K562 (cell line): ENCODE data around the gene VAC14. TPM values are rescaled to one million over a fixed set of nuclear protein-coding genes. Genes with fewer than 3 reads are reported as not detected.

Source experiments
- ATAC-seq: fragments of 200-7000 bp; cut with Tn5 transposase; 3 replicates; pipeline ENCODE4 v1.9.1; 2020; ENCODE audit warnings: moderate library complexity
- BruUV-seq: library from RNA; stranded (reverse); fragments of 400-500 nt; replicated peaks from 2 replicates; lab custom pipeline; 2021; lab: Mats Ljungman, UMichigan
- CTCF ChIA-PET: fragments of 300-600 bp; formaldehyde crosslinking; extraction: SDS; loops from one replicate; lab custom pipeline; 2021; ENCODE audit warnings: low intra/inter-chr PET ratio; lab: Yijun Ruan, JAX
- POLR2A ChIA-PET: fragments of 300-600, 350-650 bp; sonication (Branson Sonifier 250); formaldehyde crosslinking; extraction: SDS; loops from one replicate; lab custom pipeline; 2021; ENCODE audit warnings: antibody characterized with exemption, inconsistent platforms; lab: Yijun Ruan, JAX
- DNase-seq, 4 experiments: peaks; one replicate each; pipeline versions ENCODE4 v3.0.0 to v3.0.0-alpha.2; 2011 to 2018; ENCODE audit warnings: low spot score in 3 of 4, mixed read lengths in 3 of 4; ENCODE audit errors: extremely low read depth in 1 of 4
- FAIRE-seq: peaks from 2 replicates; lab custom pipeline; 2011; peaks lifted over from hg19 to GRCh38; lab: Jason Lieb, UNC
- H2AFZ ChIP-seq: 2 replicates; pipeline ENCODE4 v1.6.0; 2011; ENCODE audit warnings: low read depth, low read length, control low read depth, inconsistent platforms
- H3K27ac ChIP-seq: fragments of 200-600 bp; 3 replicates; pipeline ENCODE4 v1.8.0; 2011; ENCODE audit warnings: low read depth, mild to moderate bottlenecking, control low read depth, inconsistent platforms, low read length, moderate library complexity, mixed read lengths; ENCODE audit errors: extremely low read depth
- H3K27me3 ChIP-seq, 2 experiments: fragments of 300-600 bp in 1 of 2; 2 replicates in 1 of 2; 3 replicates in 1 of 2; pipeline versions ENCODE4 v1.6.0 to v1.8.0; 2011; ENCODE audit warnings: inconsistent platforms in 2 of 2, low read length in 2 of 2, mild to moderate bottlenecking in 1 of 2, mixed read lengths in 1 of 2, moderate library complexity in 1 of 2; ENCODE audit not compliant: control insufficient read depth in 2 of 2, insufficient read depth in 2 of 2
- H3K36me3 ChIP-seq: fragments of 300-600 bp; 3 replicates; pipeline ENCODE4 v1.8.0; 2011; ENCODE audit warnings: mild to moderate bottlenecking, low read length, inconsistent platforms; ENCODE audit not compliant: control insufficient read depth, insufficient read depth
- H3K4me1 ChIP-seq, 2 experiments: fragments of 200-600 bp in 1 of 2; replicated peaks in 1 of 2; 2 replicates in 1 of 2; 3 replicates in 1 of 2; pipeline versions ENCODE4 v1.5.1 to v1.8.0; 2011; ENCODE audit warnings: inconsistent platforms in 2 of 2, low read length in 2 of 2, mild to moderate bottlenecking in 1 of 2, mixed read lengths in 1 of 2, moderate library complexity in 1 of 2; ENCODE audit not compliant: control insufficient read depth in 2 of 2, insufficient read depth in 2 of 2
- H3K4me2 ChIP-seq: 2 replicates; pipeline ENCODE4 v1.6.1; 2011; ENCODE audit warnings: low read length, control low read depth, inconsistent platforms, mixed read lengths; ENCODE audit not compliant: insufficient read depth
- H3K4me3 ChIP-seq: fragments of 200-600 bp; sonication (generic), shearing (Covaris generic); 2 replicates; pipeline ENCODE4 v1.5.1; 2016; ENCODE audit warnings: control low read depth, inconsistent platforms
- H3K79me2 ChIP-seq: fragments of 200-600 bp; 3 replicates; pipeline ENCODE4 v1.8.0; 2011; ENCODE audit warnings: low read length, inconsistent platforms; ENCODE audit not compliant: control insufficient read depth, insufficient read depth
- H3K9ac ChIP-seq, 2 experiments: 2 replicates each; pipeline versions ENCODE4 v1.6.0 to v1.6.1; 2011; ENCODE audit warnings: low read depth in 2 of 2, low read length in 2 of 2, control low read depth in 1 of 2, inconsistent platforms in 1 of 2, mild to moderate bottlenecking in 1 of 2, mixed read lengths in 1 of 2; ENCODE audit not compliant: insufficient read depth in 1 of 2
- H3K9me1 ChIP-seq: one replicate; pipeline ENCODE4 v1.6.0; 2011; ENCODE audit warnings: inconsistent platforms, mild to moderate bottlenecking, low read length, moderate library complexity; ENCODE audit not compliant: control insufficient read depth, insufficient read depth
- H3K9me3 ChIP-seq: replicated peaks from 2 replicates; pipeline ENCODE4 v1.5.1; 2011; ENCODE audit warnings: low read depth, low read length, inconsistent platforms; ENCODE audit not compliant: control insufficient read depth, insufficient read depth
- H4K20me1 ChIP-seq: replicated peaks from 2 replicates; pipeline ENCODE4 v1.6.1; 2011; ENCODE audit warnings: low read length, inconsistent platforms, mixed read lengths; ENCODE audit not compliant: control insufficient read depth, insufficient read depth
- POLR2G ChIP-seq: fragments of 200-400 bp; formaldehyde crosslinking; IDR thresholded peaks from 2 replicates; pipeline ENCODE4 v1.6.1; 2017; ENCODE audit warnings: low read depth, mild to moderate bottlenecking, antibody characterized with exemption, low read length, moderate library complexity
- POU5F1 ChIP-seq: fragments of 150-350 bp; IDR thresholded peaks from 2 replicates; pipeline ENCODE4 v1.6.1; 2014; ENCODE audit warnings: borderline replicate concordance, low read length, low read depth, mild to moderate bottlenecking; ENCODE audit not compliant: partially characterized antibody
- RBFOX2 ChIP-seq: fragments of 200-400 bp; formaldehyde crosslinking; IDR thresholded peaks from 2 replicates; pipeline ENCODE4 v1.6.1; 2017; ENCODE audit warnings: low read depth, mild to moderate bottlenecking, low read length, moderate library complexity
- TBL1XR1 ChIP-seq, 2 experiments: IDR thresholded peaks; 2 replicates each; pipeline ENCODE4 v1.6.1; 2012; ENCODE audit warnings: improper control_type of control experiment in 2 of 2, low read length in 2 of 2, mild to moderate bottlenecking in 1 of 2
- ZC3H8 ChIP-seq: fragments of 450-650 bp; IDR thresholded peaks from 2 replicates; pipeline ENCODE4 v1.6.1; 2017
- WGBS: fragments of 100-300 bp; shearing (Covaris generic); methylation state at CpG from one replicate; pipeline ENCODE4 v1.1.6; 2016; ENCODE audit warnings: low coverage, mixed read lengths; ENCODE audit not compliant: insufficient coverage; ENCODE audit errors: missing lambda C conversion rate; 5-methylcytosine and 5-hydroxymethylcytosine counted together
- in situ Hi-C: fragments of 300-500 bp; cut with MboI; formaldehyde crosslinking; loops from 4 replicates; pipeline ENCODE4 v1.15.0; 2018; ENCODE audit warnings: inconsistent platforms, mixed read lengths
- intact Hi-C: fragments of 100-400 bp; cut with micrococcal nuclease; formaldehyde crosslinking; loops from 2 replicates; pipeline ENCODE4 v1.14.2; 2022
- polyA plus RNA-seq, 8 experiments: library from polyadenylated mRNA; depleted of rRNA in 4 of 8; stranded (reverse) in 5 of 8; unstranded in 3 of 8; fragments of >200 nt; fragmentation: Nextera tagmentation in 2 of 8; fragmentation: Illumina TruSeq in 1 of 8; extraction: Ambion mirVana in 2 of 8; extraction: Trizol in 1 of 8; gene quantifications; 2 replicates each; pipeline versions ENCODE4 v1.2.1 to v1.2.3, GENCODE V29; 2011 to 2014; ENCODE audit warnings: inconsistent platforms in 1 of 8, missing spikeins in 1 of 8
- total RNA-seq, 7 experiments: library from RNA; depleted of rRNA in 6 of 7; stranded (reverse); fragments of >200 nt in 6 of 7; fragmentation: Illumina TruSeq in 2 of 7; extraction: Trizol in 2 of 7; gene quantifications; 2 replicates each; pipeline versions ENCODE4 v1.2.1 to v1.2.3, GENCODE V29; 2011 to 2021; ENCODE audit warnings: low replicate concordance in 1 of 7
- TF ChIP-seq, protein P1 (sequence below), 2 experiments: fragments of 200-800 bp in 1 of 2; sonication (Bioruptor generic) in 1 of 2; sonication (generic) in 1 of 2; formaldehyde crosslinking in 1 of 2; IDR thresholded peaks in 1 of 2; conservative IDR thresholded peaks in 1 of 2; 2 replicates each; pipeline versions ENCODE4 v1.5.0 to v1.6.1; 2016 to 2020; ENCODE audit warnings: missing compliant biosample characterization in 1 of 2, missing genetic modification characterization in 1 of 2, missing genetic modification reagents in 1 of 2

Gene VAC14
- total and polyA plus RNA-seq, 9 of the 15 experiments (the other 6 are each of a cell fraction or from before 2014, with no cell fraction given) = 1.3 to 41.6 (median 26.6) TPM

DNA sequence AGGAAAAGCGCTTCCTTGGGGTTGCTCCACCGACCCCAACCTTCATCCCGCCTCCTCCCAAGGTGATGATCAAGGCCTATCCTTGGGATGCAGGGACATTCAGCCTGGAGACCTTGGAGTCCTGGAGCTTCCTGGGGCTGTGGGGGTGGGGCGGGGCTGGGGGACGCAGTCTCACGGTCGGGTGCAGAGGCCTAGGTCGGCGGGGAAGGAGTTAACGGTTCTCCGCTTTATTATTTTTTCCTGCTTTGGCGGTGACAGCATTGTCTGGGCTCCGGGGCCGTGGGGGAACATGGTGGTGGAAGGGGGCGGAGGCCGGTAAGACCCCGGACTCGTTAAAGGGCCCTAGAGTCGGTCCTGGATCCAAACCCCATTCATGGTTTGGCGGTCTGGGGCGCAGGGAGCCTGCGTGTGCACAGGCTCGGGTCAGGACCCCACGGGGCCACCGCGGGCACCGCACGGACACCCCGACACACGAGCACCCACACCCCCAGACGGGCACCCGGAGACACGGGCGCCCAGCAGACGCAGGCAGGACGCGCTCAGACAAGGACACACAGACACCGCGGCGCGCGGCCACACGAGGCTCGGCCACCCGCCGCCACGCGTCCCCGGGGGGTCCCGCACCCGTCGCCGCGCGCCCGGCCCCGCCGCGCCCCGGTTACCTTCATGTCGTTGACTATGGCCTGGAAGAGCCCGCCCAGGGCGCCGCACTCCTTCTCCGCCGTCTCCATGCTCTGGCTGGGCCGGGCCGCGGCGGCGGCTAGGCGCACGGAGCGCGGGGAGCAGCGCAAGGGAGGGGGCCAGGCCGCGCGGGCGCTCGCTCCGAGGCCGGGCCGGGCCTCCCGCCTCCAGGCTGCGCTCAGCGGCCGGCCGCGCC lies 115.7 kb downstream of the VAC14 start (continued):
- TF ChIP-seq POU5F1 = no peak

DNA sequence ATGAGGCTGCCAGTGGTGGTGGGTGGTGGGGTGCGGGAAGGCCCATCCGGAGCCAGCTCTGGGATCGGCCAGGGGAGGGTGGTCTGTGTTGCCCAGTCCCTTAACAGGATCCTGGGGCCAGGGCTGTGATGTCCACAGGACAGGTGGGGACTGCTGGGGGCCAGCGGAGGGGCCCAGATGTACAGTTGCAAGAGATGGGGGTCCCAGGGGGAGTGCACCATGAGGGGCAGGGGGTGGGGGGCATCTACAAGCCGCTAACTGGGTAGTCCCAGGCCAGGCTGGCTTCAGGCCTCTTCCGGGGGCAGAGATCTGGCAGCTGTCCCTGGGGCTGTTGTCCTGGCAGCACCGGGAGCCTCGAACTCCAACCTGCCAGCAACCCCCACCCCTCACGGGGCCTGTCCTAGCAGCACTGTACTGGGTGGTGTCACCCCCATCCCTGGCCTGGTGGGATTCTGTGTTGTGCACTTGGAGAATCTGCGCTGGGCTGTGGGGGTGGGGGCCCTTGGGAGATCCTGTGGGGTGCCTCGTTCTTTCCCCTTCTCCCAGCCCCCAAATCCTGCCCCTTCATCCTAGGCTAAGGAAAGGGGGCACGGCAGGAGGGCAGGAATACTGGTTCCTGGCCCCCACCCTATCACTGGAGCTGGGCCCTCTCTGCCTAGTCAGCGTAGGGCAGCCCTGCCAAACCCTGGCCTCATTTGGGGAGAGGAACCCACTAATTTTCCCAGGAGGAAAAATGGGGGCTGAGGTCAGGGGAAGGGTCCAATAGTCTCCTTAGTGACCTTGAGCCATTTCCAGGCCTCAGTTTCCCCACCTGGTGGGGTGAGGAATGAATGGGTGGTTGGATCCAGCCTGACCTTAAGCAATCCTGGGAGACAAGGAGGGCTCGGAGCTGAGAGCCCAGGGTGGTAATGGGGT lies 116.6 kb downstream of the VAC14 start:
- H3K4me3 ChIP-seq = peak overlapping the region; percentile 86
- H3K4me2 ChIP-seq = peak overlapping the region; percentile 79
- H2AFZ ChIP-seq = no peak overlapping the region
- peaks cover 15 to 87% of the 10 kb centered on the region in 2 experiments for H3K4me1 ChIP-seq
- TF ChIP-seq ZC3H8 (no peak), TBL1XR1 (IDR thresholded peaks at IDR 0.05; ENCODE audit: low read length in 2 of 2) (no peak), POLR2G (peak; percentile 50), RBFOX2 (peak; percentile 47; the same call in 1 of the 2 replicates)
- TF ChIP-seq, protein P1, sequence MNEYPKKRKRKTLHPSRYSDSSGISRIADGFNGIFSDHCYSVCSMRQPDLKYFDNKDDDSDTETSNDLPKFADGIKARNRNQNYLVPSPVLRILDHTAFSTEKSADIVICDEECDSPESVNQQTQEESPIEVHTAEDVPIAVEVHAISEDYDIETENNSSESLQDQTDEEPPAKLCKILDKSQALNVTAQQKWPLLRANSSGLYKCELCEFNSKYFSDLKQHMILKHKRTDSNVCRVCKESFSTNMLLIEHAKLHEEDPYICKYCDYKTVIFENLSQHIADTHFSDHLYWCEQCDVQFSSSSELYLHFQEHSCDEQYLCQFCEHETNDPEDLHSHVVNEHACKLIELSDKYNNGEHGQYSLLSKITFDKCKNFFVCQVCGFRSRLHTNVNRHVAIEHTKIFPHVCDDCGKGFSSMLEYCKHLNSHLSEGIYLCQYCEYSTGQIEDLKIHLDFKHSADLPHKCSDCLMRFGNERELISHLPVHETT (CRISPR knock-in tag; conservative IDR thresholded peaks at IDR 0.05 in 1 of 2, IDR thresholded peaks at IDR 0.05 in 1 of 2) = no peak
- ChIA-PET CTCF (no interaction called here), POLR2A (interaction anchor here (0.6 kb wide), 1 partner anchor 101 kb away, joined by 3 read pairs; no protein-coding TSS in a partner anchor)
- in situ Hi-C loops (no loop called here), intact Hi-C loops (loop anchor here (5.0 kb wide), 2 partner anchors 53 to 88 kb away; no protein-coding TSS in a partner anchor)
- no peaks in the 10 kb centered on the region for H3K9me3 ChIP-seq
- peak overlapping the region; percentile 82 for H3K27ac ChIP-seq
- H3K9me1 ChIP-seq = no peaks in the 10 kb centered on the region
- WGBS = 86% methylated on average over 7 of the region's 14 CpGs
- BruUV-seq = no TSS peak
- H3K9ac ChIP-seq = peak overlapping the region; percentile 83 to 99
- H3K36me3 ChIP-seq = peaks cover 43% of the 10 kb centered on the region; the same call in 1 of the 3 replicates
- ATAC-seq (no peak), DNase-seq (no peak), FAIRE-seq (peak; percentile 65)
- peaks cover 49% of the 10 kb centered on the region for H3K79me2 ChIP-seq
- no peaks in the 10 kb centered on the region for H3K27me3 ChIP-seq
- peaks cover 12% of the 10 kb centered on the region; the same call in 1 of the 2 replicates for H4K20me1 ChIP-seq
